Right lobe of liver (tissue), 6 donors: Measurements from ENCODE around the gene OBSL1. TPM values are rescaled to one million over a fixed set of nuclear protein-coding genes. Genes with fewer than 3 reads are reported as not detected.

Experiments
- ATAC-seq, 4 donors: fragments of 200-7000 bp; cut with Tn5 transposase; one replicate each; pipeline ENCODE4 v1.9.1; 2020; ENCODE audit warnings: mild to moderate bottlenecking in 4 of 4, moderate library complexity in 4 of 4
- DNase-seq, 3 donors: peaks; one replicate each; pipeline ENCODE4 v3.0.0-alpha.2; 2020
- H3K27ac ChIP-seq, 3 donors: fragments of 200-600 bp; one replicate each; pipeline ENCODE4 v1.8.0; 2022
- H3K27me3 ChIP-seq, 2 donors: fragments of 200-600 bp; one replicate each; pipeline ENCODE4 v1.8.0; 2022
- H3K36me3 ChIP-seq, 4 donors: fragments of 200-600 bp; sonication (generic) in 1 of 4; one replicate each; pipeline versions ENCODE4 v1.5.1 to v1.8.0; 2017 to 2022; ENCODE audit warnings: control low read depth in 1 of 4
- H3K4me1 ChIP-seq, 4 donors: fragments of 200-600 bp; sonication (generic) in 1 of 4; one replicate each; pipeline versions ENCODE4 v1.5.1 to v1.8.0; 2017 to 2022; ENCODE audit warnings: control low read depth in 1 of 4
- H3K4me3 ChIP-seq, 3 donors: fragments of 200-600 bp; one replicate each; pipeline ENCODE4 v1.8.0; 2022
- H3K9me3 ChIP-seq, 4 donors: fragments of 200-600 bp; sonication (generic) in 1 of 4; one replicate each; pipeline versions ENCODE4 v1.5.1 to v1.8.0; 2017 to 2022; ENCODE audit warnings: control low read depth in 1 of 4
- CTCF ChIP-seq, 4 donors: fragments of 200-600 bp in 3 of 4; fragments of 450-650 bp in 1 of 4; IDR thresholded peaks; one replicate each; pipeline versions ENCODE4 v1.5.1 to v1.8.0; 2016 to 2022; ENCODE audit warnings: antibody characterized with exemption in 4 of 4, mild to moderate bottlenecking in 2 of 4
- POLR2A ChIP-seq: fragments of 450-650 bp; IDR thresholded peaks from one replicate; pipeline ENCODE4 v1.6.1; 2017; ENCODE audit warnings: antibody characterized with exemption, mild to moderate bottlenecking
- WGBS: methylation state at CpG from one replicate; pipeline ENCODE4 v1.1.6; 2018; ENCODE audit warnings: low coverage, low lambda C conversion rate; ENCODE audit not compliant: insufficient coverage; ENCODE audit errors: missing lambda C conversion rate; 5-methylcytosine and 5-hydroxymethylcytosine counted together
- intact Hi-C, 2 donors: fragments of 100-400 bp; cut with DNase I; formaldehyde crosslinking; loops; one replicate each; pipeline versions ENCODE4 v1.11.2 to v1.14.1; 2022
- total RNA-seq, 6 experiments: library from RNA; depleted of rRNA in 2 of 6; stranded (reverse); fragments of >200 nt in 2 of 6; fragmentation: NEBNext Ultra II Directional in 3 of 6; extraction: Animal tissue kit (Norgen Biotek cat#: 25700) in 3 of 6; gene quantifications; one replicate each; pipeline versions ENCODE4 v1.1.0 to v1.2.4, GENCODE V29; 2016 to 2023
- donor health status: DM: no; HTN: yes; CAD: no.
- donor health status: DM: no; HTN: no; CAD: no.
- donor health status: DM: no; HTN: no; CAD: no.
- donor health status: DM: no; HTN: yes; CAD: no.
- donor health status: DM: no; HTN: yes; CAD: no.

The OBSL1 gene
- total RNA-seq, 6 experiments from 2014 or later, result 27.0 to 42.5 (median 39.4) TPM

DNA sequence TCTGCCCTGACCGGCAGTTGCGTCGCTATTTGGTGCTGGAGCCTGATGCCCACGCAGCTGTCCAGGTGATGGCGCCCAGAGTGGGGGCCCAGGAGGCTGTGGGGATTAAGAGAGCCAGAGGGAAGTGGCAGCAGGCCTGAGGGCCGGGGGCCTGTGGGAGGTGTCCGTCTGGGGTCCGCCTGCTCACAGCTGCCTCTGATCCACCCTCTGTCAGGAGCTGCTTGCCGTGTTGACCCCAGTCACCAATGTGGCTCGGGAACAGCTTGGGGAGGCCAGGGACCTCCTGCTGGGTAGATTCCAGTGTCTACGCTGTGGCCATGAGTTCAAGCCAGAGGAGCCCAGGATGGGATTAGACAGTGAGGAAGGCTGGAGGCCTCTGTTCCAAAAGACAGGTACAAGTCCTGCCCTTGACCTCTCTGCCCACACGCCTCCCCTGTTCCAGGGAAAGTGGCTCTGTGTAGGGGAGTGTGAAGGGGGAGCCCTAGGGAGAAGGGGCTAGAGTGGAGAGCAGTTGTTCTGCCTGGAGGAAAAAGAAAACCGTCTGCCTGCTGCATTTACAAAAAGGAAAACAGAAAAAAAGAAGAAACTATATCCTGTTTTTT, 37.9 kb upstream of the OBSL1 start:
- H3K9me3 ChIP-seq, result no peaks in the 10 kb centered on the region
- peaks cover 0 to 12% (median 1%) of the 10 kb centered on the region in 4 donors for H3K36me3 ChIP-seq
- no peaks in the 10 kb centered on the region for H3K4me1 ChIP-seq
- H3K27ac ChIP-seq, result no peak overlapping the region
- intact Hi-C loops, result no loop called here
- DNase-seq (no peak), ATAC-seq (no peak)
- H3K4me3 ChIP-seq, result no peak overlapping the region
- WGBS, result 77% methylated on average over 3 of the region's 13 CpGs
- TF ChIP-seq CTCF (IDR thresholded peaks at IDR 0.05) (no peak), POLR2A (no peak)
- H3K27me3 ChIP-seq, result no peaks in the 10 kb centered on the region

GRCh38 chr2:219608399-219608964, 37.1 kb upstream of the OBSL1 start:
- Histone ChIP-seq H3K4me1 (no peaks in the 10 kb centered on the region), H3K36me3 (peaks cover 0 to 12% (median 1%) of the 10 kb centered on the region in 4 donors)

GRCh38 chr2:219607931-219608330, 36.6 kb upstream of the OBSL1 start:
- ATAC-seq, result no peak
- intact Hi-C loops, result no loop called here
- no peaks in the 10 kb centered on the region for H3K9me3 ChIP-seq
- no peak for TF ChIP-seq CTCF (IDR thresholded peaks at IDR 0.05)
- no peak for TF ChIP-seq POLR2A
- no peak overlapping the region for H3K27ac ChIP-seq
- no peaks in the 10 kb centered on the region for H3K4me1 ChIP-seq
- DNase-seq, result no peak
- H3K4me3 ChIP-seq, result no peak overlapping the region
- no peaks in the 10 kb centered on the region for H3K27me3 ChIP-seq
- 94% methylated on average over 3 of the region's 15 CpGs for WGBS
- peaks cover 0 to 12% (median 1%) of the 10 kb centered on the region in 4 donors for H3K36me3 ChIP-seq

More at GRCh38 chr2:219608399-219608964, 37.1 kb upstream of the OBSL1 start:
- intact Hi-C loops, result no loop called here
- DNase-seq (no peak), ATAC-seq (no peak)
- Histone ChIP-seq H3K27me3 (no peaks in the 10 kb centered on the region), H3K9me3 (no peaks in the 10 kb centered on the region), H3K27ac (no peak overlapping the region), H3K4me3 (no peak overlapping the region)
- WGBS, result 100% methylated on average over 4 of the region's 15 CpGs
- TF ChIP-seq CTCF (IDR thresholded peaks at IDR 0.05) (no peak), POLR2A (no peak)

DNA sequence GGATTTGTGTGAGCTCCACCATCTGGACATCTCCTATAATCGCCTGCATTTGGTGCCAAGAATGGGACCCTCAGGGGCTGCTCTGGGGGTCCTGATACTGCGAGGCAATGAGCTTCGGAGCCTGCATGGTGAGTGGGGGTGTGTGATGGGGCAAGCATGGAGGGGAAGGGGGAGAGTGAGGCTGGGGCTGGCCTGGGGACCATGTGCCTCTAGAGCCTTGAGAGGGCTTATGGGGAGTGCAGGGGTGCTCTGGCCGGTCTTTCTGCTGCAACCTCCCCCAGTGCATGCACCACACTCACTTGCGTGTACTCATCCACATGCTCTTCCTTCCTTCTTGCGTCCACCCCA, 34.2 kb upstream of the OBSL1 start:
- no peak for DNase-seq
- intact Hi-C loops, result no loop called here
- Histone ChIP-seq H3K36me3 (peaks cover 0 to 12% (median 3%) of the 10 kb centered on the region in 4 donors), H3K9me3 (no peaks in the 10 kb centered on the region), H3K27ac (no peak overlapping the region), H3K4me3 (no peak overlapping the region), H3K4me1 (no peaks in the 10 kb centered on the region), H3K27me3 (no peaks in the 10 kb centered on the region)
- WGBS, result 100% methylated on average over 2 of the region's 6 CpGs
- TF ChIP-seq POLR2A (no peak), CTCF (IDR thresholded peaks at IDR 0.05) (no peak)
- no peak for ATAC-seq
